MM.1S (cell line): Measurements from ENCODE around the gene VSTM4.

Source experiments
- DNase-seq: peaks from one replicate; pipeline ENCODE4 v3.0.0-alpha.2; 2015
- H2AFZ ChIP-seq: fragments of 300-600 bp; sonication (generic); 2 replicates; pipeline ENCODE4 v1.6.0; 2016; ENCODE audit warnings: antibody characterized with exemption, low read length
- H3F3A ChIP-seq: fragments of 300-600 bp; sonication (generic); 2 replicates; pipeline ENCODE4 v1.6.1; 2016; ENCODE audit warnings: mild to moderate bottlenecking, antibody characterized with exemption, low read length, moderate library complexity, mixed read lengths; ENCODE audit not compliant: insufficient read depth
- H3K27ac ChIP-seq: fragments of 300-600 bp; sonication (generic); 2 replicates; pipeline ENCODE4 v1.5.1; 2016; ENCODE audit warnings: mild to moderate bottlenecking, low read length
- H3K27me3 ChIP-seq: fragments of 300-600 bp; sonication (generic); replicated peaks from 2 replicates; pipeline ENCODE4 v1.6.0; 2016; ENCODE audit warnings: low read length; ENCODE audit not compliant: insufficient read depth
- H3K36me3 ChIP-seq: fragments of 300-600 bp; sonication (generic); replicated peaks from 2 replicates; pipeline ENCODE4 v1.6.1; 2016; ENCODE audit warnings: mild to moderate bottlenecking, low read length, mixed read lengths; ENCODE audit not compliant: insufficient read depth
- H3K4me1 ChIP-seq: fragments of 300-600 bp; sonication (generic); 2 replicates; pipeline ENCODE4 v1.6.1; 2016; ENCODE audit warnings: low read length, mixed read lengths
- H3K4me2 ChIP-seq: fragments of 300-600 bp; sonication (generic); 2 replicates; pipeline ENCODE4 v1.6.0; 2016; ENCODE audit warnings: low read depth, low read length
- H3K4me3 ChIP-seq: fragments of 300-600 bp; sonication (generic); 2 replicates; pipeline ENCODE4 v1.5.1; 2016; ENCODE audit warnings: low read length, mixed read lengths
- H3K79me2 ChIP-seq: fragments of 300-600 bp; sonication (generic); 2 replicates; pipeline ENCODE4 v1.6.1; 2016; ENCODE audit warnings: mixed run types, low read length, mixed read lengths
- H3K9ac ChIP-seq: fragments of 300-600 bp; sonication (generic); 2 replicates; pipeline ENCODE4 v1.6.1; 2016; ENCODE audit warnings: low read length, mixed read lengths
- H3K9me2 ChIP-seq: fragments of 300-600 bp; sonication (generic); replicated peaks from 2 replicates; pipeline ENCODE4 v1.6.1; 2016; ENCODE audit warnings: mild to moderate bottlenecking, low read length, mixed read lengths; ENCODE audit not compliant: insufficient read depth
- H3K9me3 ChIP-seq: fragments of 300-600 bp; sonication (generic); replicated peaks from 2 replicates; pipeline ENCODE4 v1.6.1; 2016; ENCODE audit warnings: mild to moderate bottlenecking, low read length, mixed read lengths; ENCODE audit not compliant: insufficient read depth
- H4K20me1 ChIP-seq: fragments of 300-600 bp; sonication (generic); 2 replicates; pipeline ENCODE4 v1.6.1; 2016; ENCODE audit warnings: mild to moderate bottlenecking, low read length, moderate library complexity, mixed read lengths; ENCODE audit not compliant: insufficient read depth
- EZH2 ChIP-seq: fragments of 300-600 bp; sonication (generic); optimal IDR thresholded peaks from 2 replicates; pipeline ENCODE3; 2017; ENCODE audit warnings: low read depth, mild to moderate bottlenecking, antibody characterized with exemption, low read length, mixed read lengths
- EZH2phosphoT487 ChIP-seq: fragments of 300-600 bp; sonication (generic); IDR thresholded peaks from 2 replicates; pipeline ENCODE4 v1.6.1; 2018; ENCODE audit warnings: antibody characterized with exemption, low read length
- TF ChIP-seq, protein P1 (sequence below): fragments of 300-600 bp; sonication (generic); IDR thresholded peaks from 2 replicates; pipeline ENCODE4 v1.5.1; 2016; ENCODE audit warnings: antibody characterized with exemption, low read length, mixed read lengths

Gene VSTM4

GRCh38 chr10:49115015-49115795, at the start of gene VSTM4:
Gene VSTM4, minus strand, starts transcription at chr10:49115522. Its CDS starts 37 bp downstream, at chr10:49115485.
- no peaks in the 10 kb centered on the region for H3F3A ChIP-seq
- no peaks in the 10 kb centered on the region for H3K9me3 ChIP-seq
- no peak within 1 kb of the TSS for H2AFZ ChIP-seq
- TF ChIP-seq, protein P1, sequence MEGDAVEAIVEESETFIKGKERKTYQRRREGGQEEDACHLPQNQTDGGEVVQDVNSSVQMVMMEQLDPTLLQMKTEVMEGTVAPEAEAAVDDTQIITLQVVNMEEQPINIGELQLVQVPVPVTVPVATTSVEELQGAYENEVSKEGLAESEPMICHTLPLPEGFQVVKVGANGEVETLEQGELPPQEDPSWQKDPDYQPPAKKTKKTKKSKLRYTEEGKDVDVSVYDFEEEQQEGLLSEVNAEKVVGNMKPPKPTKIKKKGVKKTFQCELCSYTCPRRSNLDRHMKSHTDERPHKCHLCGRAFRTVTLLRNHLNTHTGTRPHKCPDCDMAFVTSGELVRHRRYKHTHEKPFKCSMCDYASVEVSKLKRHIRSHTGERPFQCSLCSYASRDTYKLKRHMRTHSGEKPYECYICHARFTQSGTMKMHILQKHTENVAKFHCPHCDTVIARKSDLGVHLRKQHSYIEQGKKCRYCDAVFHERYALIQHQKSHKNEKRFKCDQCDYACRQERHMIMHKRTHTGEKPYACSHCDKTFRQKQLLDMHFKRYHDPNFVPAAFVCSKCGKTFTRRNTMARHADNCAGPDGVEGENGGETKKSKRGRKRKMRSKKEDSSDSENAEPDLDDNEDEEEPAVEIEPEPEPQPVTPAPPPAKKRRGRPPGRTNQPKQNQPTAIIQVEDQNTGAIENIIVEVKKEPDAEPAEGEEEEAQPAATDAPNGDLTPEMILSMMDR, result no peak
- TF ChIP-seq EZH2phosphoT487 (no peak), EZH2 (no peak)
- H3K9ac ChIP-seq, result no peak within 1 kb of the TSS
- no peaks in the 10 kb centered on the region for H4K20me1 ChIP-seq
- H3K36me3 ChIP-seq, result no peaks in the 10 kb centered on the region
- H3K79me2 ChIP-seq, result no peaks in the 10 kb centered on the region
- H3K27ac ChIP-seq, result no peak within 1 kb of the TSS
- no peaks in the 10 kb centered on the region for H3K9me2 ChIP-seq
- H3K4me3 ChIP-seq, result no peak within 1 kb of the TSS
- H3K4me2 ChIP-seq, result no peak within 1 kb of the TSS
- DNase-seq, result no peak
- no peaks in the 10 kb centered on the region for H3K4me1 ChIP-seq
- H3K27me3 ChIP-seq, result no peaks in the 10 kb centered on the region

DNA sequence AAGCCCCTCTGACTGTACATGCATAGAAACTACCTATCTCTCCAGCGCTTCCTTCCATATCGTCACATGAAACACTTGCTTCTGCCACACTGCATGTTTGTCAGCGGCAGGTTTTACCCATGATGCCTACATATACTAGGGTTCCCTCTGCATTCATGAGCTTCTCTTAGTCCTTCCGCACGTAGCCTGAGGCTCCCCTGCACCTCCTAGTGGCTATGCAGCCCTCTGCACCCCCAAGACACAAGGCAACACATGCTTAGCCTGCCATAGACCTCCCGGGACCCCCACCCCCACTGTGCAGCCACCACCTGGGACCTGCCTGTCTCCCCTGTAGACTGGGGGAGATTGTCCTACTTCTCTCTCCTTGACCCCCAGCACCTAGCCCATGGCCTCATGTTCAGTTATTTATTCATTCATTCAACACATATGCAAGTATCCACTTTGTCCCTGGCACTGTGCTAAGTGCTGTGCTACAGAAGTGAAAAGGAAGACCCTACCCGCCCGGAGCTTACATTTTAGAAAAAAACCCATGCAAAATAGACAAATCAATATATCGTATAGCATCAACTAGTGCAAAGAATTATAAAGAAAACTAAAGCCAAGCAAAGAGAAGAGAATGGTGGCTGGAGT, 49.4 kb upstream of the VSTM4 start:
- Histone ChIP-seq H4K20me1 (no peaks in the 10 kb centered on the region), H3K27me3 (no peaks in the 10 kb centered on the region), H3F3A (no peaks in the 10 kb centered on the region), H2AFZ (no peak overlapping the region), H3K79me2 (no peaks in the 10 kb centered on the region), H3K36me3 (no peaks in the 10 kb centered on the region), H3K4me1 (no peaks in the 10 kb centered on the region), H3K9ac (no peak overlapping the region), H3K9me2 (no peaks in the 10 kb centered on the region), H3K27ac (no peak overlapping the region), H3K9me3 (no peaks in the 10 kb centered on the region), H3K4me2 (no peak overlapping the region), H3K4me3 (no peak overlapping the region)
- DNase-seq, result no peak
- no peak for TF ChIP-seq EZH2
- no peak for TF ChIP-seq EZH2phosphoT487
- TF ChIP-seq, protein P1, result peak; percentile 57

DNA sequence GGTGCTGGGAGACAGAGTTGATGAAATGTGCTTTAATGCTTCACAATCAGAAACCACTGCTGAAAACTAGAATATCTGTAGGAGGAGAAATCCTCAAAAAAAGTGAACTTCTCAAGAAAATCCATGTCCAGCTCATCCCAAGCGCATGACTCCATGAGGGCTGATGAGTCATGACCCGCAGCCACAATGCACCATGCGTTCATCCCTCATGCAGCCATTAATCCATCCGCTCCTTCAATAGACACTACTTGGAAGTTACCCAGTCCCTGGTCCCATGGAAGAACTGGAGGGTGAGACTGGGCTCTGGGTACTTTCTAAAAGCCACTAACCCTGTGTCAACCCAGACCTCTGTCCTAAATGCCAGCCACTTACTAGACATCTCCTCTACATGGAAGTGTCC, 48.4 kb upstream of the VSTM4 start:
- H3F3A ChIP-seq, result no peaks in the 10 kb centered on the region
- no peaks in the 10 kb centered on the region for H3K9me3 ChIP-seq
- H3K79me2 ChIP-seq, result no peaks in the 10 kb centered on the region
- no peaks in the 10 kb centered on the region for H3K27me3 ChIP-seq
- no peaks in the 10 kb centered on the region for H3K9me2 ChIP-seq
- no peaks in the 10 kb centered on the region for H3K4me1 ChIP-seq
- TF ChIP-seq, protein P1, result no peak
- TF ChIP-seq EZH2, result no peak
- TF ChIP-seq EZH2phosphoT487, result no peak
- no peak overlapping the region for H3K27ac ChIP-seq
- no peak overlapping the region for H3K4me3 ChIP-seq
- no peak overlapping the region for H2AFZ ChIP-seq
- DNase-seq, result no peak
- H3K4me2 ChIP-seq, result no peak overlapping the region
- no peak overlapping the region for H3K9ac ChIP-seq
- no peaks in the 10 kb centered on the region for H3K36me3 ChIP-seq
- H4K20me1 ChIP-seq, result no peaks in the 10 kb centered on the region
